Activated CD4-positive, alpha-beta memory T cell treated with anti-CD3 and anti-CD28 coated beads, Interleukin-2, amount 10 ng/mL, durations not matched to agents 7 days and 5 days (primary cell): ENCODE data around the gene CFAP77. TPM values are rescaled to one million over a fixed set of nuclear protein-coding genes. Genes with fewer than 3 reads are reported as not detected.
A peak's percentile ranks its signal among the peaks of the same experiment; 100 is the strongest.
"Not testable (repeated sequence)": the region's sequence is repeated elsewhere in the genome, so short reads cannot be mapped to it uniquely, and the experiment has no call there.

Experiments
- CTCF ChIA-PET: fragments of 350-600 bp; sonication (Branson Sonifier 250); formaldehyde crosslinking; loops from one replicate; lab custom pipeline; 2021; ENCODE audit warnings: antibody characterized with exemption, inconsistent platforms; lab: Charles Lee
- POLR2A ChIA-PET: fragments of 350-600 bp; sonication (Branson Sonifier 250); formaldehyde crosslinking; loops from one replicate; lab custom pipeline; 2021; ENCODE audit warnings: antibody characterized with exemption; lab: Charles Lee
- DNase-seq: peaks from one replicate; pipeline ENCODE4 v3.0.0-alpha.2; 2020
- H3K27ac Mint-ChIP-seq: one replicate; pipeline ENCODE4 v1.8.0; 2021; ENCODE audit warnings: mild to moderate bottlenecking, mixed read lengths
- H3K27me3 Mint-ChIP-seq: one replicate; pipeline ENCODE4 v1.8.0; 2021; ENCODE audit warnings: mixed read lengths
- H3K36me3 Mint-ChIP-seq: one replicate; pipeline ENCODE4 v1.8.0; 2021; ENCODE audit warnings: low read depth, mixed read lengths
- H3K4me1 Mint-ChIP-seq: one replicate; pipeline ENCODE4 v1.8.0; 2021; ENCODE audit warnings: mixed read lengths
- H3K4me3 Mint-ChIP-seq: one replicate; pipeline ENCODE4 v1.8.0; 2021; ENCODE audit warnings: mild to moderate bottlenecking, mixed read lengths
- H3K9me3 Mint-ChIP-seq: one replicate; pipeline ENCODE4 v1.8.0; 2021; ENCODE audit warnings: mixed read lengths
- total RNA-seq, 2 experiments: library from RNA; stranded (reverse); gene quantifications; one replicate each; pipeline ENCODE4 v1.2.3, GENCODE V29; 2021

Gene CFAP77
- total RNA-seq, 2 experiments from 2014 or later, result not detected

GRCh38 chr9:132555528-132555927 lies 145.5 kb downstream of the CFAP77 start:
- peaks cover 22% of the 10 kb centered on the region for H3K27me3 Mint-ChIP-seq
- DNase-seq, result no peak
- peaks cover 1% of the 10 kb centered on the region for H3K36me3 Mint-ChIP-seq
- CTCF ChIA-PET, result no interaction called here
- H3K4me3 Mint-ChIP-seq, result no peak overlapping the region
- H3K27ac Mint-ChIP-seq, result no peak overlapping the region
- POLR2A ChIA-PET, result no interaction called here
- peaks cover under 1% of the 10 kb centered on the region for H3K4me1 Mint-ChIP-seq
- H3K9me3 Mint-ChIP-seq, result peaks cover 5% of the 10 kb centered on the region

GRCh38 chr9:132556235-132556634 lies 146.2 kb downstream of the CFAP77 start:
- Mint-ChIP-seq H3K27me3 (peaks cover 24% of the 10 kb centered on the region), H3K27ac (no peak overlapping the region), H3K4me3 (no peak overlapping the region), H3K9me3 (peaks cover 5% of the 10 kb centered on the region), H3K36me3 (peaks cover 2% of the 10 kb centered on the region), H3K4me1 (peaks cover 2% of the 10 kb centered on the region)
- ChIA-PET POLR2A (no interaction called here), CTCF (no interaction called here)
- DNase-seq, result no peak

- Mint-ChIP-seq H3K4me3 (no peak overlapping the region), H3K27ac (no peak overlapping the region), H3K27me3 (peaks cover 24% of the 10 kb centered on the region), H3K9me3 (peaks cover 5% of the 10 kb centered on the region), H3K4me1 (peaks cover 2% of the 10 kb centered on the region), H3K36me3 (peaks cover 2% of the 10 kb centered on the region)
- no peak for DNase-seq
- CTCF ChIA-PET, result no interaction called here
- POLR2A ChIA-PET, result no interaction called here
These were observed 146.7 kb downstream of the CFAP77 start for GRCh38 chr9:132556714-132557113.

GRCh38 chr9:132557159-132557558 lies 147.1 kb downstream of the CFAP77 start:
- peaks cover 5% of the 10 kb centered on the region for H3K9me3 Mint-ChIP-seq
- H3K36me3 Mint-ChIP-seq, result peaks cover 2% of the 10 kb centered on the region
- H3K27me3 Mint-ChIP-seq, result peaks cover 28% of the 10 kb centered on the region
- ChIA-PET CTCF (no interaction called here), POLR2A (no interaction called here)
- no peak overlapping the region for H3K4me3 Mint-ChIP-seq
- DNase-seq, result no peak
- no peak overlapping the region for H3K27ac Mint-ChIP-seq
- H3K4me1 Mint-ChIP-seq, result peaks cover 2% of the 10 kb centered on the region

GRCh38 chr9:132559711-132560110 lies 149.7 kb downstream of the CFAP77 start:
- ChIA-PET POLR2A (no interaction called here), CTCF (no interaction called here)
- H3K27ac Mint-ChIP-seq, result no peak overlapping the region

GRCh38 chr9:132560616-132561202 lies 150.7 kb downstream of the CFAP77 start:
- ChIA-PET POLR2A (no interaction called here), CTCF (interaction anchor here (0.7 kb wide), 1 partner anchor 394 kb away, joined by 3 read pairs; no protein-coding TSS in a partner anchor)
- peaks cover 31% of the 10 kb centered on the region for H3K27me3 Mint-ChIP-seq
- H3K27ac Mint-ChIP-seq, result no peak overlapping the region
- peaks cover 5% of the 10 kb centered on the region for H3K9me3 Mint-ChIP-seq
- H3K4me3 Mint-ChIP-seq, result no peak overlapping the region
- peaks cover 2% of the 10 kb centered on the region for H3K36me3 Mint-ChIP-seq
- DNase-seq, result no peak
- peaks cover 2% of the 10 kb centered on the region for H3K4me1 Mint-ChIP-seq

More at GRCh38 chr9:132559711-132560110, 149.7 kb downstream of the CFAP77 start:
- H3K4me1 Mint-ChIP-seq, result peaks cover 2% of the 10 kb centered on the region
- DNase-seq, result no peak
- peaks cover 5% of the 10 kb centered on the region for H3K9me3 Mint-ChIP-seq
- no peak overlapping the region for H3K4me3 Mint-ChIP-seq
- H3K36me3 Mint-ChIP-seq, result peaks cover 2% of the 10 kb centered on the region
- peaks cover 37% of the 10 kb centered on the region for H3K27me3 Mint-ChIP-seq

- Mint-ChIP-seq H3K36me3 (peaks cover 2% of the 10 kb centered on the region), H3K9me3 (peaks cover 5% of the 10 kb centered on the region), H3K27me3 (peaks cover 30% of the 10 kb centered on the region), H3K27ac (no peak overlapping the region), H3K4me3 (no peak overlapping the region), H3K4me1 (peaks cover 2% of the 10 kb centered on the region)
- ChIA-PET POLR2A (no interaction called here), CTCF (no interaction called here)
- DNase-seq, result no peak
These were observed 152.2 kb downstream of the CFAP77 start for GRCh38 chr9:132562306-132562573.

- Mint-ChIP-seq H3K27me3 (peaks cover 23% of the 10 kb centered on the region), H3K36me3 (peaks cover 2% of the 10 kb centered on the region)
- CTCF ChIA-PET, result interaction anchor here (0.6 kb wide), 1 partner anchor 158 kb away, joined by 4 read pairs; no protein-coding TSS in a partner anchor
These were observed 154.5 kb downstream of the CFAP77 start for GRCh38 chr9:132564526-132564925.

GRCh38 chr9:132568787-132569186 lies 158.8 kb downstream of the CFAP77 start:
- H3K9me3 Mint-ChIP-seq, H3K36me3 Mint-ChIP-seq, H3K4me1 Mint-ChIP-seq, H3K27me3 Mint-ChIP-seq, H3K27ac Mint-ChIP-seq, H3K4me3 Mint-ChIP-seq, POLR2A ChIA-PET, CTCF ChIA-PET, DNase-seq: not testable (repeated sequence)

More at GRCh38 chr9:132564526-132564925, 154.5 kb downstream of the CFAP77 start:
- DNase-seq, result no peak
- H3K9me3 Mint-ChIP-seq, result peaks cover 2% of the 10 kb centered on the region
- peaks cover 2% of the 10 kb centered on the region for H3K4me1 Mint-ChIP-seq
- POLR2A ChIA-PET, result no interaction called here
- H3K27ac Mint-ChIP-seq, result no peak overlapping the region
- H3K4me3 Mint-ChIP-seq, result no peak overlapping the region

GRCh38 chr9:132571806-132572600 lies 162.0 kb downstream of the CFAP77 start:
- ChIA-PET CTCF (interaction anchor here (0.6 kb wide), 1 partner anchor 1498 kb away, joined by 6 read pairs; no protein-coding TSS in a partner anchor), POLR2A (interaction anchor here (0.7 kb wide), 1 partner anchor 102 kb away, joined by 4 read pairs; no protein-coding TSS in a partner anchor)
- Mint-ChIP-seq H3K27ac (no peak overlapping the region), H3K27me3 (peaks cover 23% of the 10 kb centered on the region), H3K4me1 (no peaks in the 10 kb centered on the region), H3K4me3 (no peak overlapping the region), H3K36me3 (no peaks in the 10 kb centered on the region), H3K9me3 (no peaks in the 10 kb centered on the region)
- DNase-seq, result no peak

GRCh38 chr9:132572921-132573320 lies 162.9 kb downstream of the CFAP77 start:
- CTCF ChIA-PET, result no interaction called here
- Mint-ChIP-seq H3K9me3 (no peaks in the 10 kb centered on the region), H3K4me3 (no peak overlapping the region), H3K27ac (no peak overlapping the region), H3K4me1 (no peaks in the 10 kb centered on the region), H3K36me3 (no peaks in the 10 kb centered on the region), H3K27me3 (peaks cover 32% of the 10 kb centered on the region)
- POLR2A ChIA-PET, result no interaction called here
- no peak for DNase-seq

- Mint-ChIP-seq H3K9me3 (no peaks in the 10 kb centered on the region), H3K36me3 (no peaks in the 10 kb centered on the region), H3K4me3 (no peak overlapping the region), H3K27me3 (peaks cover 51% of the 10 kb centered on the region), H3K27ac (no peak overlapping the region), H3K4me1 (no peaks in the 10 kb centered on the region)
- POLR2A ChIA-PET, result no interaction called here
- CTCF ChIA-PET, result interaction anchor here (1.4 to 3.3 kb wide), 3 partner anchors 161 to 163 kb away, joined by 4 to 8 read pairs (median 6); no protein-coding TSS in a partner anchor
- peak; percentile 59 for DNase-seq
These were observed 165.1 kb downstream of the CFAP77 start for GRCh38 chr9:132575005-132575609.

- Mint-ChIP-seq H3K36me3 (no peaks in the 10 kb centered on the region), H3K27ac (no peak overlapping the region), H3K9me3 (no peaks in the 10 kb centered on the region), H3K4me1 (no peaks in the 10 kb centered on the region), H3K27me3 (peaks cover 54% of the 10 kb centered on the region), H3K4me3 (no peak overlapping the region)
- no peak for DNase-seq
- ChIA-PET POLR2A (no interaction called here), CTCF (interaction anchor here (1.4 to 3.3 kb wide), 3 partner anchors 161 to 164 kb away, joined by 4 to 8 read pairs (median 6); no protein-coding TSS in a partner anchor)
These were observed 165.8 kb downstream of the CFAP77 start for GRCh38 chr9:132575811-132576210.
